WTC11 (cell line): ENCODE data around the gene TRNAU1AP. TPM values are rescaled to one million over a fixed set of nuclear protein-coding genes. Genes with fewer than 3 reads are reported as not detected.
A peak's percentile ranks its signal among the peaks of the same experiment; 100 is the strongest.

Experiments
- ATF6 ChIP-seq: sonication (generic); formaldehyde crosslinking; IDR thresholded peaks from 2 replicates; pipeline ENCODE4 v1.8.1; 2023; ENCODE audit warnings: mild to moderate bottlenecking, missing genetic modification reagents
- CDX4 ChIP-seq: fragments of 250-450 bp; sonication (Bioruptor Pico); IDR thresholded peaks from 2 replicates; pipeline ENCODE4 v1.9.0; 2021; ENCODE audit warnings: moderate library complexity, mild to moderate bottlenecking, inconsistent platforms, borderline replicate concordance
- CTCF ChIP-seq: fragments of 200-600 bp; IDR thresholded peaks from 2 replicates; pipeline ENCODE4 v1.8.0; 2022; ENCODE audit warnings: antibody characterized with exemption
- E2F5 ChIP-seq: sonication (generic); formaldehyde crosslinking; IDR thresholded peaks from 2 replicates; pipeline ENCODE4 v1.8.1; 2022; ENCODE audit warnings: mild to moderate bottlenecking, moderate library complexity, missing genetic modification reagents
- ETV6 ChIP-seq: sonication (generic); formaldehyde crosslinking; IDR thresholded peaks from 2 replicates; pipeline ENCODE4 v1.8.1; 2022; ENCODE audit warnings: mild to moderate bottlenecking, missing genetic modification reagents
- GTF2I ChIP-seq: fragments of 250-450 bp; sonication (Bioruptor Pico); conservative IDR thresholded peaks from 2 replicates; pipeline ENCODE4 v1.4.0; 2021; ENCODE audit warnings: mild to moderate bottlenecking
- KAT7 ChIP-seq: sonication (generic); formaldehyde crosslinking; IDR thresholded peaks from 2 replicates; pipeline ENCODE4 v1.8.1; 2023; ENCODE audit warnings: missing genetic modification reagents, mild to moderate bottlenecking, borderline replicate concordance
- MAX ChIP-seq: sonication (generic); formaldehyde crosslinking; IDR thresholded peaks from 2 replicates; pipeline ENCODE4 v1.8.0; 2022; ENCODE audit warnings: mild to moderate bottlenecking, missing genetic modification reagents
- MXD4 ChIP-seq: fragments of 250-450 bp; sonication (Bioruptor Pico); IDR thresholded peaks from 2 replicates; pipeline ENCODE4 v1.8.0; 2021; ENCODE audit warnings: mild to moderate bottlenecking, moderate library complexity, borderline replicate concordance
- MYBL2 ChIP-seq: sonication (generic); formaldehyde crosslinking; IDR thresholded peaks from 2 replicates; pipeline ENCODE4 v1.8.1; 2023; ENCODE audit warnings: mild to moderate bottlenecking, moderate library complexity, missing genetic modification reagents
- PRDM15 ChIP-seq: sonication (generic); formaldehyde crosslinking; IDR thresholded peaks from 2 replicates; pipeline ENCODE4 v1.8.0; 2022; ENCODE audit warnings: missing genetic modification reagents
- SOX15 ChIP-seq: fragments of 250-450 bp; sonication (Bioruptor Pico); IDR thresholded peaks from 2 replicates; pipeline ENCODE4 v1.9.0; 2021; ENCODE audit warnings: mild to moderate bottlenecking
- SP1 ChIP-seq: sonication (generic); formaldehyde crosslinking; conservative IDR thresholded peaks from 2 replicates; pipeline ENCODE4 v1.8.1; 2022; ENCODE audit warnings: missing genetic modification reagents
- TP53 ChIP-seq: sonication (generic); formaldehyde crosslinking; IDR thresholded peaks from 2 replicates; pipeline ENCODE4 v1.8.1; 2023; ENCODE audit warnings: mild to moderate bottlenecking, missing genetic modification reagents
- USF2 ChIP-seq: sonication (generic); formaldehyde crosslinking; IDR thresholded peaks from 2 replicates; pipeline ENCODE4 v1.8.1; 2023; ENCODE audit warnings: mild to moderate bottlenecking, missing genetic modification reagents, moderate library complexity
- ZNF138 ChIP-seq: sonication (generic); formaldehyde crosslinking; conservative IDR thresholded peaks from 2 replicates; pipeline ENCODE4 v1.8.1; 2022; ENCODE audit warnings: mild to moderate bottlenecking, moderate library complexity, missing genetic modification reagents
- ZNF219 ChIP-seq: sonication (generic); formaldehyde crosslinking; IDR thresholded peaks from 2 replicates; pipeline ENCODE4 v1.8.0; 2023; ENCODE audit warnings: missing genetic modification reagents, mild to moderate bottlenecking, borderline replicate concordance
- ZNF425 ChIP-seq: fragments of 250-450 bp; sonication (Bioruptor Pico); conservative IDR thresholded peaks from 2 replicates; pipeline ENCODE4 v1.9.0; 2021; ENCODE audit warnings: mild to moderate bottlenecking
- ZNF532 ChIP-seq: fragments of 250-450 bp; sonication (Bioruptor Pico); IDR thresholded peaks from 2 replicates; pipeline ENCODE4 v1.9.0; 2021; ENCODE audit warnings: mild to moderate bottlenecking, borderline replicate concordance
- ZSCAN18 ChIP-seq: fragments of 250-450 bp; sonication (Bioruptor Pico); IDR thresholded peaks from 2 replicates; pipeline ENCODE4 v2.1.2; 2022; ENCODE audit warnings: mild to moderate bottlenecking, moderate library complexity
- total RNA-seq: library from RNA; stranded (reverse); gene quantifications from 3 replicates; pipeline ENCODE4 v1.2.3, GENCODE V29; 2021

Gene TRNAU1AP
- total RNA-seq, 1 experiment from 2014 or later = 30.4 TPM

- TF ChIP-seq PRDM15 (CRISPR knock-in tag) = no peak
- TF ChIP-seq ETV6 = no peak
- no peak for TF ChIP-seq E2F5 (CRISPR knock-in tag)
- 0 out of 2 replicates have a peak, but pooled peaks have one; percentile 15 for TF ChIP-seq CDX4 (CRISPR knock-in tag)
- TF ChIP-seq GTF2I = peak; percentile 3; the same call in 1 of the 2 replicates
- TF ChIP-seq USF2 (CRISPR knock-in tag) = no peak
- TF ChIP-seq MXD4 (CRISPR knock-in tag) = peak; percentile 75; the same call in 1 of the 2 replicates
- TF ChIP-seq SP1 = 0 out of 2 replicates have a peak, but pooled peaks have one; percentile 1
- no peak for TF ChIP-seq ZNF219
- no peak for TF ChIP-seq ZNF138 (CRISPR knock-in tag)
- TF ChIP-seq ZSCAN18 (CRISPR knock-in tag) = peak; percentile 17; the same call in 1 of the 2 replicates
- no peak for TF ChIP-seq MAX (CRISPR knock-in tag)
- 0 out of 2 replicates have a peak, but pooled peaks have one; percentile 37 for TF ChIP-seq MYBL2
- no peak for TF ChIP-seq TP53 (CRISPR knock-in tag)
- TF ChIP-seq ATF6 = no peak
- TF ChIP-seq ZNF532 (CRISPR knock-in tag) = peak; percentile 99
- TF ChIP-seq SOX15 = no peak
- TF ChIP-seq ZNF425 = peak; percentile 98
- no peak for TF ChIP-seq CTCF
- 0 out of 2 replicates have a peak, but pooled peaks have one; percentile 12 for TF ChIP-seq KAT7
Observed at GRCh38 chr1:28510970-28511440, 41.9 kb upstream of the TRNAU1AP start (continued).
